Stimulated activated CD4-positive, alpha-beta T cell treated with anti-CD3 and anti-CD28 coated beads, TNF-alpha, amount 100 ng/mL, for 24 hours (primary cell): Measurements from ENCODE around the gene IGFBP3.

Experiments used
- DNase-seq, 3 experiments: peaks; one replicate each; pipeline ENCODE4 v3.0.0-alpha.2; 2020; ENCODE audit warnings: low read depth in 3 of 3

IGFBP3 gene

DNA sequence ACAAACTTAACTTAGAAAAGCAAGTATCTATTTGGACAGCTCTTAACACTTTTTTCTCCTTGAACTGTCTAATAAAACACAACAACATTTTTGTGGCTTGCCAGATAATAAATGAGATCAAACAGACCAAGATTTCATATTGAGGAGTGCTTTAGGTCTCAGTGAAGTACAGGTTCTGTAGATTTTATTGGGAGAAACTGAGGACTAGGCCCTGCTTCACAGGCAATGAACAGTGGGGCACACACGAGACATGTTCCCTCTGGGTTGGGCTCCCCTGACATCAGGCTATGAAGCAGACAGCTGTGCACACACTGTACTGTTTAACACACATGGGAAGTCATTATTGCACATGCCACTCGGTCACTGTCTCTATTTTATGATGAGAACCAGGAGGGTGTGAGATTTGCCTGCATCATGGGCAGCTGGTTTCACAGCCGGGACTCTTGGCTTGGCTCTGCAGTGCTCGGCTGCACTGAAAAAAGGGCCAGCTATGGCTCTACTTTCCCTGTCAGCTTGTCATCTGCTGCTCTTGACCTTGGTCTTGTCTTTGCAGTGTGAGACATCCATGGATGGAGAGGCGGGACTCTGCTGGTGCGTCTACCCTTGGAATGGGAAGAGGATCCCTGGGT, 28.6 kb downstream of the IGFBP3 start:
- DNase-seq, result no peak

DNA sequence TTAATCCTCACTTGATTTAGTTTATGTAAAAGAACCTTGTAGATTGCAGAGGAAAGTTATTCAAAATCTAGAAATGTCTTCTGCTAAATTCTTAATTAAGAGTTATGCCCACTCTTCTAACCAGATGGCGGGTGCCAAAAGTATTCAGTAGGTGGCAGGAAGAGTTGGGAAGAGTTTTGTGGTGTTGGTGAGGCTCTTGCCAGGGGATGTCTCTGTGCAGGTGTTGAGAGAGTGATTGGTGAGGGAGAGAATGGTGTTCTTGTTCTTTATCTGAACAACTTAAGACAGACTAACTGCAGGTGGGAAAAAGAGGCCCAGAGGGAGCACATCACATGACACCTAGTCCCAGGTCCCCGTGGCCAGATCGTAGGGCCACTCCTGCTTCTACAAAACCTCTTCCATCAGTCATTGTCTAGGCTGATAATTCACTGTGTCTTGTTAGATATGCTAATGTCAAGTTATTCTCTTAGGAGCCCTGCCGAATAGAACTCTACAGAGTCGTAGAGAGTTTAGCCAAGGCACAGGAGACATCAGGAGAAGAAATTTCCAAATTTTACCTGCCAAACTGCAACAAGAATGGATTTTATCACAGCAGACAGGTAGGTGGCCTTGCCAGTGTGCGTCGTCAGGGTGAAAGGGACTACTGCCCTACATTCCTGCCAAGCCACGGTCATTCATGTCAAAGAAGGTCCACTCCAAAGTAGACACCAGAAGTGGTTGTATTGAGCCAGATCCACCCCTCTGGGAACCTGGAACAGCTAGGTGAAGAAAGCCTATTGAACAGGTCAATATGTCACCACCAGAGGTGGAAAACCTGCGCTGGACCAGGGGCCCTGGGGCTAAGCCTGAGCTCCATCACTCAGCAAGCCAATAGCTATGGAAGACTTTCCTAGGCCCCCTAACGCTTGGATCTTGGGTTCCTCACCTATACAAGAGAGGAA, 29.3 kb downstream of the IGFBP3 start:
- DNase-seq, result no peak

GRCh38 chr7:45890902-45891461, 30.1 kb downstream of the IGFBP3 start:
- DNase-seq, result no peak

- no peak for DNase-seq
Measured at GRCh38 chr7:45890125-45890901, 30.8 kb downstream of the IGFBP3 start.

GRCh38 chr7:45889367-45890067, 31.6 kb downstream of the IGFBP3 start:
- no peak for DNase-seq

DNA sequence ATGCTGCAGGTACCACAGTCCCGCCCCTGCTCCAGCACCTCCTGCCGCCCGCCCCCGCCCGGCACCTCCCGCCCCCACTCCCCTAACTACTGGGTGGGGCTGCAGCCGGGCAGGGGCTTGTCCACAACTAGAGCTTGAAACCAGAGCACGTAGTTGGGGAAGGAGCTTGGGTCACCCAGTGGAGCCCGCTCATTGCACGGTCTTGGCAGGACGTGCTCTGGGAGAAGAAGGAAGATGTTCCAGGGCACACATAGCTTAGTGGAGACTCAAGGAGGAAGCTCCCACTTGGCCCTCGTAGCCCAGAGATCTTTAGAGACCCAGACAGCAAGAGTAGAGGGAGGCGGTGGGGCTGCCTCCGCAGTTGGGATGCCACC, 32.1 kb downstream of the IGFBP3 start:
- DNase-seq, result no peak

DNA sequence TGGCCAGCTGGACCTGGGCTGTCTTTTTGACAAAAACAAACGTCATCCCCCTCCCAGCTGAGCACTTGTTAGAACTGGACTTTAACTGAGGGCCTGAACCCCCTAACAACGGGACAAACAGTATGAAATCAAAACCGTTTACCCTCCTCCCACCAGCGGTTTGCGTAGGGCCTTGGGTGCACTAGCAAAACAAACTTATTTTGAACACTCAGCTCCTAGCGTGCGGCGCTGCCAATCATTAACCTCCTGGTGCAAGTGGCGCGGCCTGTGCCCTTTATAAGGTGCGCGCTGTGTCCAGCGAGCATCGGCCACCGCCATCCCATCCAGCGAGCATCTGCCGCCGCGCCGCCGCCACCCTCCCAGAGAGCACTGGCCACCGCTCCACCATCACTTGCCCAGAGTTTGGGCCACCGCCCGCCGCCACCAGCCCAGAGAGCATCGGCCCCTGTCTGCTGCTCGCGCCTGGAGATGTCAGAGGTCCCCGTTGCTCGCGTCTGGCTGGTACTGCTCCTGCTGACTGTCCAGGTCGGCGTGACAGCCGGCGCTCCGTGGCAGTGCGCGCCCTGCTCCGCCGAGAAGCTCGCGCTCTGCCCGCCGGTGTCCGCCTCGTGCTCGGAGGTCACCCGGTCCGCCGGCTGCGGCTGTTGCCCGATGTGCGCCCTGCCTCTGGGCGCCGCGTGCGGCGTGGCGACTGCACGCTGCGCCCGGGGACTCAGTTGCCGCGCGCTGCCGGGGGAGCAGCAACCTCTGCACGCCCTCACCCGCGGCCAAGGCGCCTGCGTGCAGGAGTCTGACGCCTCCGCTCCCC, 32.7 kb downstream of the IGFBP3 start, which contains the start of gene IGFBP1:
Gene IGFBP1 (plus strand): TSS at position 304 of the 808 bp plus-strand sequence. CDS start 165 bp downstream, at position 469.
- DNase-seq, result no peak

DNA sequence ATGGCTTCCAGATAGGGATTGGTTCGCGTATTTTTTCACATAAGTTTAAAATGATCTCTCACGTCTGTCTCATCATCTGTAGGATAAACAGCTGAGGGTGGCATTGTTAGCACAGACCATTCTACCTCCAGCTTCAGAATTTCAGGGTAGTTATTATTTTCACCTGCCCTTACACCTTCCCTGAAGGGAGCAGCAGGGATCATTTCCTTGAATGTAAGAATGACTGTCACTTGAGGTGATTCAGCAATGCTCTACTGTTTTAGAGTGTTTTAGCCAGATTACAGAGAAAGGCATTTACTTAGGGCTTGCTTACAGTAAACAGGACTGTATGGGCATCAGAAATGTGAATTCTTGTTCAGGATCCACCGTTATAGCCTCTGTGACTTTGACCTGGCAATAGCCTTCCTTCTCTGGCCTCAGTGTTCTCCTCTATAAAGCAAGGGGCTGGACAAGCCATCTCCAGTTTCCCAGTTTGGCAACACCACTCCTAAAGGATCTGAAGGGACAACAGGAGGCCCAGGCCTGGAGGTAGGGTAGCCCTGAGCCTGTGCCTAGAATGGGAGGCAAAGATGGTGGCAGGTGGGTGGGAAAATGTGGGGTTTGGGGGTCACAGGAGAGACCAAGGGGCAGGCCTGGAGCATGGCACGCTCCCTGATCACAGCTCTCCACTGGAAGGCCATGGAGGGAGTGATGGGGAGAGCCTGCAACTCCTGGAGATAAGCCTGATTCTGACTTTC, 34.0 kb downstream of the IGFBP3 start:
- DNase-seq, result no peak

GRCh38 chr7:45885264-45885882, 35.7 kb downstream of the IGFBP3 start:
- no peak for DNase-seq

DNA sequence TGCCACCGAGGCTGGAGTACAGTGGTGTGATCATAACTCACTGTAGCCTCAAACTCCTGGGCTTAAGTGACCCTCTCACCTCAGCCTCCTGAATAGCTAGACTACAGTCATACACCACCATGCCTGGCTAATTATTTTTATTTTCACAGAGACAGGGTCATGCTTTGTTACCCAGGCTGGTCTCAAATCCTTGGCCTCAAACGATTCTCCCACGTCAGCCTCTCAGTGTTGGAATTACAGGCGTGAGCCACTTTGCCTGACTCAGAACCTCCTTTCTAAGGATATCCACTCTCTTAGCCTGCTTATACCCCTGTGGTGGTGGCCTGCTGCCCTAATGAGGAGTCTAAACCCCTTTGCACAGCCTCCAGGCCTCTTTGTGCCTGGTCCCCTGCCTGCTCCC, 36.9 kb downstream of the IGFBP3 start:
- no peak for DNase-seq

GRCh38 chr7:45882465-45882810, 38.6 kb downstream of the IGFBP3 start:
- no peak for DNase-seq

DNA sequence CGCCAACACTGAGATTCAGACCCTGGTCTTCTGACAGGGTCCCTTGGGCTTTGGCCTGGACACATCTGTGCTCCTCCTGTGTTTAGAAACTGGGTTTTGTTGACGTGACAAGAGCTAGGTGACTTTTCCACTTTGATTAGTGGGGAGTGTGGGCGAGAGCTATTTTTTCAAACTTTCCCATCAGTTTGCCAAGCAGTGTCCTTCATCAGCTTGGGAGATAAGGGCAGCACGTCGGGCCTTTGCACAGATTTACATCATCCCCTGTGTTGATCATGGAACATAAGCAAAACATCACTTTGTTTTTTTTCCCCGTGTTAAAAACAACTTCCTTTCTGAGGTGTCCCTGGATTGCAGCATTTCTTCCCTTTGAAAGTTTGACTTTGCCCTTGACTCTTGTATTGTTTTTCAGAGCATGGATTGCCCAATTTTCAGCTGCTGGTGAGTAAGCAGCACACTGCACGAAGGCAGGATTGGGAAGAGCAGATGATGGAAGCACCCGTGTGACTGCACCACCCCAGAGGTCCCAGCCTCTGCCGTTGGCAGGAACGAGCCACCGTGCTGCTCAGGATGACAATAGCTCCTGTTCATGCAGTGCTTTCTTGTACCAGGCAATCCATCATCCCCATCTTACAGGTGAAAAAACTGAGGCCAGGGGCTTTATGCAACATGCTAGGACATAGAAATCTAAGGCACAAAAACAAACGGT, 39.2 kb downstream of the IGFBP3 start:
- DNase-seq, result no peak

DNA sequence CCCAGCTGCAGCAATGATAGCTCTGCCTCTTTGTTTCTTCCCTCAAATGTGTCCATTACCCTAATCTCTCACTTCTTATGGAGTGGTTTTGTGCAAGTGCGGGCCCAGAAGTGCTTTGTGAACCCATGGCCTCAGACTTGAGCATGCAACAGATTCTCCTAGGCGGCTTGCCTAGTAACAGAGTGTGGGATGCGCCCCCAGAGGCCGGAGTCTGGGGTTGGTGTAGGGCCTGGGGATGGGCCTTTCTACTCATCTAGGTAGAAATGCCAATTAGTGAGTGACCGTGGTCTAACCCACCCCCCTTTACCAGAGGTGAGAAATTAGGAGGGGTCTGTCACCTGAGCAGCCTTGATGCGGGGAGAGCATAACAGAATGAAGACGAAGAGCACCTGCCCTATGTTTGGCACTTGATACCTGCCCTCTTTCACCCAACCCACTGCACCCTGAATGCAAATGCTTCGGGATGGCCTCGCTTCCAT, 39.8 kb downstream of the IGFBP3 start:
- DNase-seq, result no peak

DNA sequence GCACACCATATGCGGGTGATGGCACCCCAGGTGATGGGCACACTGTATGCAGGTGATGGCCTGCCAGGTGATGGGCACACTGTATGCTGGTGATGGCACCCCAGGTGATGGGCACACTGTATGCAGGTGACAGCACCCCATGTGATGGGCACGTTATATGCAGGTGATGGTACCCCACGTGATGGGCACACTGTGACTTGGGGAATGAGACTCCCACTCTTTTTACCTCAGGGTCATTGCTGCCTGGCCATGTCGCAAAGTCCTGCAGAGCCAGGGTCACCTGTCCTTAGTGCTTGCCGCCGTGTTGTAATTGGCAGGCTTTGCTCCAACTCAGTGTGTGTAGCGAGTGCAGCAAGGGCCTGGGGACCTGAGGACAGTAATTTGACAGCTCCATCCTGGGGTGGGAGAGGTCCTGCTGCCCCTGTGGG, 40.6 kb downstream of the IGFBP3 start:
- no peak for DNase-seq

DNA sequence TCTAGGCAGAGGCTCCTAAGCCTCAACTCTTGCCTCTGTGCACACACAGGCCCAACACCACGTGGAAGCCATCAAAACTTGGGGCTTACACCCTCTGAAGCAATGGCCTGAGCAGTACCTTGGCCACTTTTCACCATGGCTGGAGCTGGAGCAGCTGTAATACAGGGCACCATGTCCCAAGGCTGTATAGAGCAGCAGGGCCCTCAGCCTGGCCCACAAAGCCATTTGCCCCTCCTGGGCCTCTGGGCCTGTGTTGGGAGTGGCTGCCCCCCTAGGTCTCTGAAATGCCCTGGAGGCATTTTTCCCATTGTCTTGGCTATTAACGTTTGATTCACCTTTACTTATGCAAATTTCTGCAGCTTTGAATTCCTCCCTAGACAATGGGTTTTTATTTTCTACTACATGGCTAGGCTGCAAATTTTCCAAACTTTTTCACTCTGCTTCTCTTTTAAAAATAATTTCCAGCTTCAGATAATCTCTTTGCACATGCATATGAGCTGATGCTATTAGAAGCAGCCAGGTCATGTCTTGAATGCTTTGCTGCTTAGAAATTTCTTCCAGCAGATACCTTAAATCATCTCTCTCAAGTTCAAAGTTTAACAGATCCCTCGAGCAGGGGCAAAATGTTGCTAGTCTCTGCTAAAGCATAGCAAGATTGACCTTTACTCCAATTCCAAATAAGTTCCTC, 42.5 kb downstream of the IGFBP3 start:
- no peak for DNase-seq

DNA sequence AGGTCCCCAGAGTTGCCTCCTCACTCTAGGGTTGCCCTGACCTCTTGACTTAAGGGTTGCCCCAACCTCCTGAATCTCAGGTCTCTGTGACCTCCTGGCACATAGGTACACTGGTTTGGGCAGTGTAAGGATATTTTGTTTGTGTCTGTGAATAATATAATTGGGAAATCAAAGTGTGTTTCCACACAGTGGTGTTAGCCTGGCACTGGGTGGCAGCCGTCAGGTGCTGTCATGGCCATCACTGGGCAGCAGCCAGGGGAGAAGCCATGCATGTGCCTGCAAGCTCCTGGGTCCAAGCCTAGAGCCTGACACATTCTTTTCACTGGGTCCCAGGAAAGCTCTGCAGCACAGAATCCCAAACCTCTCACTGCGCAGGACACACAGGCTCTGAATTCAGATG, 44.6 kb downstream of the IGFBP3 start:
- DNase-seq, result no peak

DNA sequence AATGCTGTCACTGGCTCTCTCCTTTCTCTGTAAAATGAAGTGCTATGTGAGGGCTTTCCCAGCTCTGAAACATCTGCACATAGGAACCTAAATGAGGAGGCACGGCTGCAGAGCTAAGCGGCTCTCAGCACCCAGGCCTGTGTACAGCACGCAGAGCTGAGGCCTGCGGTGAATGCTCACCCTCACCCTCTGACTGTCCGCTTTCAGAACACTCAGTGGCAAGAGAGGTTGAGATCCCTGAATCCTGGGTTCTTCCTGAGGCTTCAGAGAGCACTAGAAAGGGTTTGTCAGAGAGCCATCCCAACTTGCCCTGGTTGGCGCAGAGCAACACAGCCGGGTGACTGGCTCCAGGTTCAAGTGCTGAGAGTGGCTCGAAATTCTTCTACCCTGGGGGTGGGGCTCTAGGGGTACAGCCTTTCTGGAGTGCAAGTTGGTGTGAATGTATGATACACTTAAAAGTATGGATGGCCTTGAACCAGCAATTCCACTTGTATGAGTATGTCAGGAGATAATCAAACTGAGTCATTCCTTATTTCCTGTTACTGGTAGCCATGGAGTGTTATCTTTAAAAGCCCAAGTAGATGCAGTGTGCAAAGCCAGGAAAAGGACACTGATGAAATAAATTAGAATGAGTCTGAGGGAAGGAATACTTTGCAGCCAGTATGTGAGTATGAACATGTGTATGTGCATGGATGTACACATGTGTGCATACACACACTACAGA, 46.5 kb downstream of the IGFBP3 start:
- no peak for DNase-seq
